Measurements from ENCODE around the gene MAP4K4.

MAP4K4 gene

DNA sequence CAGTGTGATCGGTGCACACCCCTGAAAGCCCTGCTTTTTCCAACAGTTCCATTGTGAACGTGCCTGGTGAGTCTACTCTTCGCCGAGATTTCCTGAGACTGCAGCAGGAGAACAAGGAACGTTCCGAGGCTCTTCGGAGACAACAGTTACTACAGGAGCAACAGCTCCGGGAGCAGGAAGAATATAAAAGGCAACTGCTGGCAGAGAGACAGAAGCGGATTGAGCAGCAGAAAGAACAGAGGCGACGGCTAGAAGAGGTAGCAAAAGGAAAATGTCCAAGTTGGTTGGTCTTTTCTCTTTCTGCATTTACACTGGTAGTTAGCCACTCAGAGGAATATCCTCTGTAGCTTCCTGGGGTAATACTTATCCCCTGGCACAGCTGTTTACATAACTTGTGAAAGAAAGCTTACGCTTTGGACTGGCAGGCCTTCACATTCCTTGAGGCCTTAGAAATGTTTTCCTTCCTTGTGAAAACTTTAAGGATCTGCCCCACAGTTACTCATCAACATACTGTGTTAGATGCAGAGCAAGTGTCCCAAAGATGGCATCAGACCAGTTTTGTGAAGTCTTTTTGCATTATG is 146.6 kb downstream of the MAP4K4 start:
- peaks cover 29% of the 10 kb centered on the region for H3K4me1 Mint-ChIP-seq
- H3K36me3 Mint-ChIP-seq, result peaks cover 67% of the 10 kb centered on the region
- H3K27ac Mint-ChIP-seq, result no peak overlapping the region
- H3K9me3 Mint-ChIP-seq, result no peaks in the 10 kb centered on the region
- H3K27me3 Mint-ChIP-seq, result no peaks in the 10 kb centered on the region
- no peak for ATAC-seq
- no peak overlapping the region for H3K4me3 Mint-ChIP-seq

DNA sequence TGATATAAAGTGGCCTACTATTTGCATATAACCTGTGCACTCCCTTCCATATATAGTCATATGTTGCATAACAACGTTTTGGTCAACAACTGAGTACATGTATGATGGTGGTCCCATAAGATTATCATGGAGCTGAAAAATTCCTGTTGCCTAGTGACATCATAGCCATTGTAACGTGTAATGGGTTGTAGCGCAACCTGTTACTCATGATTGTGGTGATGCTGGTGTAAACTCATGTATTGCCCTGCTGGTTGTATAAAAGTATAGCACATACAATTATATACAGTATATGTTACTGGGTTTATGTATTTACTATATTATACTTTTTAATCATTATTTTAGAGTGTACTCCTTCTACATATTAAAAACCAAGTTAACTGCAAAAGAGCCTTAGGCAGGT is 149.5 kb downstream of the MAP4K4 start:
- no peaks in the 10 kb centered on the region for H3K27me3 Mint-ChIP-seq
- H3K4me3 Mint-ChIP-seq, result no peak overlapping the region
- no peak for ATAC-seq
- peak overlapping the region; percentile 36 for H3K27ac Mint-ChIP-seq
- H3K9me3 Mint-ChIP-seq, result no peaks in the 10 kb centered on the region
- H3K4me1 Mint-ChIP-seq, result peaks cover 23% of the 10 kb centered on the region
- H3K36me3 Mint-ChIP-seq, result peaks cover 49% of the 10 kb centered on the region

DNA sequence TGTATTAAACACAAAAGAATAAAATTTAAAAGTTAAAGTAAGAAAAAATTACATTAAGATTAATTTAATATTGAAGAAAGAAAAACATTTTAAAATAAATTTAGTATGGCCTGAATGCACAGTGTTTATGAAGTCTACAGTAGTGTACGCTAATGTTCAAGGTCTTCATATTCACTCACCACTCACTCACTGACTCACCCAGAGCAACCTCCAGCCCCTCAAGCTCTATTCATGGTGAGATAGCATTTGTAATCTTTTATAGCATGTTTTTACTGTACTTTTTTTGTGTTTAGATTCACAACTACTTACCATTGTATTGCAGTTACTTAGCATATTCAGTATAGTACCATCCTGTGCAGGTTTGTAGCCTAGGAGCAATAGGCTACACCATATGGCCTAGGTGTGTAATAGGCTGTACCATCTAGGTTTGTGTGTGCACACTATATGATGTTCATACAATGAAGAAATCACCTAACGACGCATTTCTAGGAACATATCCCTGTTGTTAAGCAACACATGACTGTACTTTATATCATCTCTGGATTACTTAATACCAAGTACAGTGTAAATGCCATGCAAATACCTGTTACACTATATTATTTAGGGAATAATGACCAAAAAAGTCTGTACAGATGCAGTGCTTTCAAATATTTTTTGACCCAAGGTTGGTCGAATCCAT is 150.3 kb downstream of the MAP4K4 start:
- no peaks in the 10 kb centered on the region for H3K27me3 Mint-ChIP-seq
- H3K4me1 Mint-ChIP-seq, result peaks cover 15% of the 10 kb centered on the region
- no peak overlapping the region for H3K4me3 Mint-ChIP-seq
- no peak overlapping the region for H3K27ac Mint-ChIP-seq
- no peaks in the 10 kb centered on the region for H3K9me3 Mint-ChIP-seq
- H3K36me3 Mint-ChIP-seq, result peaks cover 45% of the 10 kb centered on the region
- ATAC-seq, result no peak

DNA sequence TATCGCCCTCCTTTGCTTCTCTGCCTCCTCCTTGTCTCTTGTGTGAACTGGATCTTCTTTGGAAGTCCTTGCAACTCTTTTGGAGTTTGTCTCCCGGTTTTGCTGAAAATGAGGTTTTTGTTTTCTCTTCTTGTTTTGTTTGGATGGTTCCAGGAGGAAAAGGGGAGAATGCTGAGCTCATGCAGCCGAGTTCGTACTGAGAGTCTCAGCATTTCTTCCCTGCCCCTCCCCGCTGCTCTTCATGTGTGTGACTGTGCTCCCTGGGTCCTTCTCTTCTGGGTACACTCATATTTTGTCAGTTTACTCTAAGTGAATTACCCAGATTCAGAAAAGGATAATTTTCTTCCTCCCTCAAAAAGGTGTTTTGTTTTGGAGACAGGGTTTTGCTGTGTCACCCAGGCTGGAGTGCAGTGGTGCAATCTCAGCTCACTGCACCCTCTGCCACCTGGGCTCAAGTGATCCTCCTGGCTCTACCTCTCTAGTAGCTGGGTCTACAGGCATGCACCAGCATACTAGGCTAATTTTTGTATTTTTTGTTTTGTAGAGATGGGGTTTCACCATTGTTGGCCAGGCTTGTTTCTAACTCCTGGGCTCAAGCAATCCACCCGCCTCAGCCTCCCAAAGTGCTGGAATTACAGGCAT is 151.4 kb downstream of the MAP4K4 start:
- no peak overlapping the region for H3K4me3 Mint-ChIP-seq
- peak overlapping the region; percentile 81 for H3K27ac Mint-ChIP-seq
- no peaks in the 10 kb centered on the region for H3K27me3 Mint-ChIP-seq

DNA sequence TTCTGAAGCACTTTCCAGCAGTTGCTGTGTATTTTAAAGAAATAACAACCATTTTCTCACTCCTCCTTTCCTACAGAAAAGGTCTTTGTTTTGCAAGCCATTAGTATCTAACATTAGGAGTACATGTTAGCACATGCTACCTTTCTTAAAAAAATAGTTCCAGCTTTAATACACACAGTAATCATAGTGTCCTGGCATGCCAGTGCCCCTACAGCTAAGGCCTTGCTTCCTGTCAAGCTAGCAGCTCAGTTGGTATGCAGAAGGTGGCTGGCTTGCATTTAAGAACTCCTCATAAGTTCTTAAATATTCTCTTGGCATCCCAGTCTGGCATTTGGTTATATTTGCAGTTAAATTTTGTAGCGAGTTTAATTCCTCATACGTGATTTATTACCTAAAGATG is 152.9 kb downstream of the MAP4K4 start:
- Mint-ChIP-seq H3K36me3 (peaks cover 53% of the 10 kb centered on the region), H3K9me3 (no peaks in the 10 kb centered on the region), H3K27ac (no peak overlapping the region), H3K4me1 (peaks cover 15% of the 10 kb centered on the region), H3K27me3 (no peaks in the 10 kb centered on the region), H3K4me3 (no peak overlapping the region)
- ATAC-seq, result no peak

More for the DNA sequence above, 151.4 kb downstream of the MAP4K4 start:
- Mint-ChIP-seq H3K9me3 (no peaks in the 10 kb centered on the region), H3K4me1 (peaks cover 15% of the 10 kb centered on the region), H3K36me3 (peaks cover 45% of the 10 kb centered on the region)
- ATAC-seq, result no peak

DNA sequence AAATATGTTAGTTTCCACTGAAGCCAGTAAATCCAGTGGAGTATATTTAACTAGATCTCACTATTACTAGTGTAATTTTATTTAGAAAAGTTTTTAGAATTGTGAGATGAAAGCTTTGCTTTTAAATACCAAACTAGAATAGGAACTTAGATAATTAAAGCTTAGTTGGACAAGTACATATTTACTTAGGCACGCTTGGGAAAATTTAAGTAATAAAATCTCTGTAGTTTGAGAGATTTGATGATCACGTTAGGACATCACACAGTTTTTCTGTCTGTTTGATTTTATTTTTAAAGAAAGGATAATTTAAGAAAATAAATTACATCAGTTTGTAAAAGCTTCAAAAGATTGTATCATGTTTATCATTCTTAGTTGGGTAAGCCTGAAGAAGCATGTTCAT is 153.5 kb downstream of the MAP4K4 start:
- Mint-ChIP-seq H3K27me3 (no peaks in the 10 kb centered on the region), H3K4me3 (no peak overlapping the region), H3K36me3 (peaks cover 58% of the 10 kb centered on the region), H3K9me3 (no peaks in the 10 kb centered on the region), H3K4me1 (peaks cover 15% of the 10 kb centered on the region), H3K27ac (no peak overlapping the region)
- no peak for ATAC-seq

DNA sequence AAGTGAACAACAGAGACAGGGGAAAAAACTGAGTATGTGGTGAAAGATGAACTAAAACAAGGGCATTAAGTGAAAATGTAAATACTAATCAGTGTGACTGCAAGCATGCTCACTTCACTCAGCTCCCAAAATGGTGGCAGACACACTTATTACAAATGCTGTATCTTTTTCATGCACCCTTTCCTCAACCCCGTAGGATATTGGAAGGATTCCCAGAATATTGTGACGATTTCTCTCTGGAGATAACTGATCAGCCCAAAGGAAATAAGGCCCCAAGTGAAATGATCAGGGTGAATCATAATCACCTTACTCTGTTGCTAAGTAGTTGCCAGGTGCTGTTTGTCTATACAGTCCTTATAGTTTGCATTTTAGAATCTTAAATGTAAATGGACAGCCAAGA is 155.3 kb downstream of the MAP4K4 start:
- peaks cover 8% of the 10 kb centered on the region for H3K4me1 Mint-ChIP-seq
- H3K27ac Mint-ChIP-seq, result peak overlapping the region; percentile 14

DNA sequence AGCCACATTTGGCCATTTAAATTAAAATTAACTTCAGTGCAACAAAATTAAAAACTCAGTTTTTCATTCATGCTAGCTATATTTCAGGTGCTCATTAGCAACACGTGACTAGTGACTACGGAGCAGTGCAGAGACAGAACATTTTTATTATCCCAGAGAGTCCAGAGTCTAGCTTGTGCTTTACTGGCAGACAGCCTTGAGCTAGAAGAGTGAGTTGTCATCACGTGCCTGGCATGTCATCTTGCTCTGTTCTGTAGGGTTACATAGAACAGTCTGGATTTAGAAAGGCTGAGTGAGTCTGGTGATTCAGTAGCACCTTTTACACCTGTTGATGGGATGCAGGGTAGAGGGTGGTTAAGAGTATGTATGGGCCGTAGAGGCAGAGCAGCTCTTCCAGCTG is 157.4 kb downstream of the MAP4K4 start:
- ATAC-seq, result no peak
- Mint-ChIP-seq H3K4me3 (no peak overlapping the region), H3K27ac (no peak overlapping the region), H3K36me3 (peaks cover 57% of the 10 kb centered on the region), H3K4me1 (no peaks in the 10 kb centered on the region), H3K9me3 (no peaks in the 10 kb centered on the region), H3K27me3 (no peaks in the 10 kb centered on the region)

More for the DNA sequence above, 155.3 kb downstream of the MAP4K4 start:
- no peak for ATAC-seq
- Mint-ChIP-seq H3K9me3 (no peaks in the 10 kb centered on the region), H3K4me3 (no peak overlapping the region), H3K36me3 (peaks cover 55% of the 10 kb centered on the region), H3K27me3 (no peaks in the 10 kb centered on the region)

DNA sequence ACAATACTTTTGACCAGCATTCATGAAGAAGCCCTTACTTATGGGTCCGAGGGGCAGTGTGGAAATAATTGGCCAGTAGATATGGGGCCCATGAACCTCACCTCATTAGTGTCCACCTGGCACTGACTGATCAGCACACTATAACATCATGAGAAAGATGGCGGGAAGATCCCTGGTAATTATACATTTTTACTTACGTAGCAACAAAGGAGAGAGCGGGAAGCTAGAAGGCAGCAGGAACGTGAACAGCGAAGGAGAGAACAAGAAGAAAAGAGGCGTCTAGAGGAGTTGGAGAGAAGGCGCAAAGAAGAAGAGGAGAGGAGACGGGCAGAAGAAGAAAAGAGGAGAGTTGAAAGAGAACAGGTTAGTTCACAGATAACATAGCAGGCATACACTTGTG is 158.3 kb downstream of the MAP4K4 start:
- no peak overlapping the region for H3K27ac Mint-ChIP-seq
- no peak for ATAC-seq
- H3K27me3 Mint-ChIP-seq, result no peaks in the 10 kb centered on the region
- peaks cover 66% of the 10 kb centered on the region for H3K36me3 Mint-ChIP-seq
- H3K9me3 Mint-ChIP-seq, result no peaks in the 10 kb centered on the region
- H3K4me3 Mint-ChIP-seq, result no peak overlapping the region
- H3K4me1 Mint-ChIP-seq, result no peaks in the 10 kb centered on the region

DNA sequence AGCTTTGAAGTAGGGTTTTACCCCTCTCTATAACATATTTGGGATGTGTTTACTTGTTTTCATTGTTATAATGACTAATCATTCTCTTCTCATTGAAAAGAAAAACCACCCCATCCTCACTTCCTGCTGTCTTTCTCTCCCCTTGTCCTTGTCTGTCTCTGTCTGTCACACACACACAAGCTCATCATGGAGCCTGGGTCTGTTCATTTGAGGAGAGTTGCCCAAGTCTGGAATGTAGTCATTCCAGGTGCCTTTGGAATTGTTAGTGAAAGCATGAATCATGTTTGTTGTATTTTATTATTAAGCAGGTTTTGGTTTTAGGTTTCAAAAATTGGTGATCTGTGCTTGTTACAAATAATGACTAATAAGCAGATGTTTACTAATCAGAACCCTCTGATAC is 160.7 kb downstream of the MAP4K4 start:
- Mint-ChIP-seq H3K36me3 (peaks cover 73% of the 10 kb centered on the region), H3K9me3 (no peaks in the 10 kb centered on the region), H3K27me3 (no peaks in the 10 kb centered on the region), H3K4me1 (no peaks in the 10 kb centered on the region), H3K27ac (peak overlapping the region; percentile 58), H3K4me3 (no peak overlapping the region)
- no peak for ATAC-seq

DNA sequence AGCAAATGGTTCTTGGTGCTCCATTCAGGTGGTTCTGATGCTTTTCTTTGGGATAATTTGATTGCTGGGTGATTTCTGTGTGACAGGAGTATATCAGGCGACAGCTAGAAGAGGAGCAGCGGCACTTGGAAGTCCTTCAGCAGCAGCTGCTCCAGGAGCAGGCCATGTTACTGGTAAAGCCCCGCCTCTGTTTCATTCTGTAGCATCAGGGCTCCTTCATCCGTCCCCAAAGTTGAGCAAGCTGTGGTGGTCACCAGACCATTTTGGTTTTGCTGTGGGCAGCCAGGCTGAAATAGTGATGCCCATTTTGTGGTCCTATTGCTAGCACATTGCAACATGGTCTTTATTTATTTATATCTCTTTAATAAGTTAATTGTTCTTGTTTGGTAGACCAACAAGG is 161.4 kb downstream of the MAP4K4 start:
- Mint-ChIP-seq H3K36me3 (peaks cover 73% of the 10 kb centered on the region), H3K4me3 (no peak overlapping the region), H3K4me1 (no peaks in the 10 kb centered on the region), H3K27ac (no peak overlapping the region), H3K27me3 (no peaks in the 10 kb centered on the region), H3K9me3 (no peaks in the 10 kb centered on the region)
- ATAC-seq, result no peak

DNA sequence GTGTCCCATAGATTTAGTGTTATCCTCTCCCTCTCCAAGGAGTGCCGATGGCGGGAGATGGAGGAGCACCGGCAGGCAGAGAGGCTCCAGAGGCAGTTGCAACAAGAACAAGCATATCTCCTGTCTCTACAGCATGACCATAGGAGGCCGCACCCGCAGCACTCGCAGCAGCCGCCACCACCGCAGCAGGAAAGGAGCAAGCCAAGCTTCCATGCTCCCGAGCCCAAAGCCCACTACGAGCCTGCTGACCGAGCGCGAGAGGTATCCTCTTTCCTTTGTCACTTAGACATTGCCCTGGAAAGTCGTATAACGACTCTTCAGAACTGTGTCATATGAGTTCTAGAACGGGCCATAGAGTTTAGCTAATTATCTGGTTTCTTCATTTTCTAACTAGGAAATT is 162.1 kb downstream of the MAP4K4 start:
- Mint-ChIP-seq H3K27me3 (no peaks in the 10 kb centered on the region), H3K27ac (peak overlapping the region; percentile 60), H3K9me3 (no peaks in the 10 kb centered on the region), H3K4me1 (no peaks in the 10 kb centered on the region), H3K4me3 (no peak overlapping the region), H3K36me3 (peaks cover 72% of the 10 kb centered on the region)
- ATAC-seq, result no peak

DNA sequence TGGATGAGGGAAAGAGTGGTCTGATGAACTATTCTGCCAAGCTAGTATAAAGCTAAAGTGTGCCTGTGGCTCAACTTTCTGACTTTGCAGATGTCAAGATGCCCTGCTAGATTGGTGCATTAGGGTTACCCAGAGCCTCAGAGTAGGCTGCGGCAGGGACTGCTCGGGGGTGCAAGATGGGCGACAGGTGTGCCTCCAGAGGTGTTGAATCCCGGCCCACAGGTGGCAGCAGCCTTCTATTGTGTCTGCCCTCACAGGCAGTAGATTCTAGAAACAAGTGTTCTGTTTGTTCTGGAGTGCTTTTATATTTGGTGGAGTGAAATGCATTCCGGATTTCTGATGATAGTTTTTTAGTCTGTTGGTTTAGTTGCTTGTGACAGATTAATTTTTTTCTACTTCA is 162.7 kb downstream of the MAP4K4 start:
- Mint-ChIP-seq H3K36me3 (peaks cover 74% of the 10 kb centered on the region), H3K4me3 (no peak overlapping the region), H3K27me3 (no peaks in the 10 kb centered on the region), H3K4me1 (no peaks in the 10 kb centered on the region), H3K27ac (peak overlapping the region; percentile 60), H3K9me3 (no peaks in the 10 kb centered on the region)
- ATAC-seq, result no peak

DNA sequence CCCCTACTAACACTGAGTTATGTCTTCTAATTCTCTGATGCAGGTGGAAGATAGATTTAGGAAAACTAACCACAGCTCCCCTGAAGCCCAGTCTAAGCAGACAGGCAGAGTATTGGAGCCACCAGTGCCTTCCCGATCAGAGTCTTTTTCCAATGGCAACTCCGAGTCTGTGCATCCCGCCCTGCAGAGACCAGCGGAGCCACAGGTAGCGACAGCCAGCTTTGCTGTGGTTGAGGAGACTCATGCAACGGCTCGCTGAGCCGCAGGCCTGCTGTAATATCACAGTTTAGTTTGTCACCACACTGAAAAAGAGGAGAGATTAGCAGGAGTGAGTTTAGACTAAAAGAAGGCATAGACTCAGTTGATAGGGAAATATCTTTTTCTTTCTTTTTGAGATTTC is 163.3 kb downstream of the MAP4K4 start:
- H3K36me3 Mint-ChIP-seq, result peaks cover 74% of the 10 kb centered on the region
- H3K27ac Mint-ChIP-seq, result peak overlapping the region; percentile 51
- no peaks in the 10 kb centered on the region for H3K9me3 Mint-ChIP-seq
- no peaks in the 10 kb centered on the region for H3K27me3 Mint-ChIP-seq
- H3K4me1 Mint-ChIP-seq, result no peaks in the 10 kb centered on the region
- H3K4me3 Mint-ChIP-seq, result no peak overlapping the region
- ATAC-seq, result no peak

DNA sequence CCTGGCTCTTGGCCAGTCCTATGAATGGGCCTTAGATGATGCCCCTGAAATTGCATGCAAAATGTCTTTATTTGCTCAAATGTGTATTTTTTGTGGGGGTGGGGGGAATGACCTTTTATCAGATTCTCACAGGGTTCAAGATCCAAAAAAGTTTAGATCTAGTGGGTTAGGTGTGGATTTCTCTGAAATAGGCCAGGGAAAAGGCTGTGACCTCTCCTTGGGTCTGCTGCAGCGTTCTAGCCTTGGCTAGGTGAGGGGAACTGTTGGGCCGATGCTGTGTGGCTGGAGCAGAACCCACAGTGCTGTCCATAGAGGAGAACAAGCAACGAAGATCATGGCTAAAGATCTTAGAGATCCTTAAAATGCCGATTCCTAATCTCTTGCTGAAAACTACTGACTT is 163.9 kb downstream of the MAP4K4 start:
- peaks cover 74% of the 10 kb centered on the region for H3K36me3 Mint-ChIP-seq
- peak overlapping the region; percentile 51 for H3K27ac Mint-ChIP-seq
- no peak for ATAC-seq

DNA sequence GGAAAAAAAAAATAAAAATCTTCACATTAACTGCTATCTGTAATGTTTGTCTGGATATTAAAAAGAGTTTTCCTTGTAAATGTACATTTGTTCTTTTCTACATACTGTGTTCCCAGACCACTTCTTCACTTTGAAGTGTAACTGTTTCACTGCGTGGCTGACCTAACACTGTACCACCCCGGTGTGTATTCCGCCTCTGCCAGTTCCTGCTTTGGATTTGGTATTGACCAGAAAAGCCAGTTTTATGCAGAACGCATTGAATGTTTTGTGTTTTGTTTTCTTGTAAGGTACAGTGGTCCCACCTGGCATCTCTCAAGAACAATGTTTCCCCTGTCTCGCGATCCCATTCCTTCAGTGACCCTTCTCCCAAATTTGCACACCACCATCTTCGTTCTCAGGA is 166.0 kb downstream of the MAP4K4 start:
- no peak overlapping the region for H3K27ac Mint-ChIP-seq

More for the DNA sequence above, 163.9 kb downstream of the MAP4K4 start:
- Mint-ChIP-seq H3K4me3 (no peak overlapping the region), H3K4me1 (no peaks in the 10 kb centered on the region), H3K27me3 (no peaks in the 10 kb centered on the region), H3K9me3 (no peaks in the 10 kb centered on the region)

More for the DNA sequence above, 166.0 kb downstream of the MAP4K4 start:
- Mint-ChIP-seq H3K9me3 (no peaks in the 10 kb centered on the region), H3K27me3 (no peaks in the 10 kb centered on the region), H3K36me3 (peaks cover 85% of the 10 kb centered on the region), H3K4me1 (no peaks in the 10 kb centered on the region), H3K4me3 (no peak overlapping the region)
- ATAC-seq, result no peak
